ENCODE measurements around the gene USP15.

Gene USP15

DNA sequence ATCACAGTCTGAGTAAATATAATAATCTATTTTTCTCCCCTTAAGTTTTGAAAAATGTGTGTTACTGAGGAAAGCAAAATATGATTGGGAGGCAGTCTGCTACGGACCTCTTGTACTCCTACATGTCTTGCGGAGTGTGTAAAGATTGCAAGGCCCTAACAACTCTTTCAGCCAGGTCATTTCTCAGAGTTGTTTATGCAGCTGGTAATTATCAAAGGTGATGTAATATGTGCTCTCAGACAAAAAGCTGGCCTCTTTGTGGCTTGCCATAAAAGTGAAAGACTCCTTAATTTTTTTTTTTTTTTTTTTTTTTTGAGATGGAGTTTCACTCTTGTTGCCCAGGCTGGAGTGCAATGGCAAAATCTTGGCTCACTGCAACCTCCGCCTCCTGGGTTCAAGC lies 165.9 kb downstream of the USP15 start:
- Histone ChIP-seq H3K14ac (ENCODE audit: low read length) (no peak overlapping the region), H4K12ac (ENCODE audit: low read depth, low read length) (no peak overlapping the region), H2AK5ac (ENCODE audit: low read length) (no peak overlapping the region), H2BK12ac (ENCODE audit: low read length) (no peak overlapping the region), H3K9ac (ENCODE audit: low read length) (no peak overlapping the region), H3K9me3 (ENCODE audit: insufficient read depth, low read depth, low read length) (peaks cover 2% of the 10 kb centered on the region), H4K8ac (ENCODE audit: low read depth, low read length) (no peak overlapping the region), H3K79me2 (ENCODE audit: control insufficient read depth, insufficient read depth, low read length, poor library complexity) (no peaks in the 10 kb centered on the region), H3K18ac (ENCODE audit: low read length) (no peak overlapping the region), H3K27me3 (ENCODE audit: insufficient read depth, low read length) (no peaks in the 10 kb centered on the region), H4K91ac (ENCODE audit: low read depth, low read length) (no peak overlapping the region), H2BK5ac (ENCODE audit: low read depth, low read length, poor library complexity) (no peak overlapping the region), H3K27ac (ENCODE audit: low read depth, low read length) (no peak overlapping the region), H2AFZ (ENCODE audit: insufficient read depth, low read length, poor library complexity) (no peak overlapping the region), H3K79me1 (ENCODE audit: low read length) (no peaks in the 10 kb centered on the region), H3K23ac (ENCODE audit: low read length) (no peak overlapping the region), H2BK120ac (ENCODE audit: insufficient read depth, low read length, poor library complexity) (no peak overlapping the region), H3K4me1 (ENCODE audit: control insufficient read depth in 1 of 2, insufficient read depth in 2 of 2, low read length in 2 of 2) (no peaks in the 10 kb centered on the region), H3K4me2 (ENCODE audit: low read length) (no peak overlapping the region), H3K36me3 (ENCODE audit: control insufficient read depth in 1 of 2, insufficient read depth in 2 of 2, low read length in 2 of 2) (no peaks in the 10 kb centered on the region), H3K4ac (ENCODE audit: low read depth, low read length) (no peak overlapping the region), H3K4me3 (ENCODE audit: low read depth, low read length) (no peak overlapping the region)
- no CpG with 5 or more reads among the region's 3 CpGs for WGBS (ENCODE audit: extremely low coverage, insufficient coverage, insufficient read length)
- no peak for DNase-seq

GRCh38 chr12:62429457-62429856 lies 169.3 kb downstream of the USP15 start:
- no peaks in the 10 kb centered on the region for H3K79me2 ChIP-seq (ENCODE audit: control insufficient read depth, insufficient read depth, low read length, poor library complexity)
- H3K23ac ChIP-seq (ENCODE audit: low read length) = no peak overlapping the region
- H3K27me3 ChIP-seq (ENCODE audit: insufficient read depth, low read length) = no peaks in the 10 kb centered on the region
- no peak overlapping the region for H3K9ac ChIP-seq (ENCODE audit: low read length)
- no peaks in the 10 kb centered on the region for H3K4me1 ChIP-seq (ENCODE audit: control insufficient read depth in 1 of 2, insufficient read depth in 2 of 2, low read length in 2 of 2)
- H2AK5ac ChIP-seq (ENCODE audit: low read length) = no peak overlapping the region
- DNase-seq = no peak
- H4K91ac ChIP-seq (ENCODE audit: low read depth, low read length) = no peak overlapping the region
- H2BK5ac ChIP-seq (ENCODE audit: low read depth, low read length, poor library complexity) = no peak overlapping the region
- H3K4me3 ChIP-seq (ENCODE audit: low read depth, low read length) = no peak overlapping the region
- H3K4me2 ChIP-seq (ENCODE audit: low read length) = no peak overlapping the region
- no peak overlapping the region for H2BK120ac ChIP-seq (ENCODE audit: insufficient read depth, low read length, poor library complexity)
- no peak overlapping the region for H2AFZ ChIP-seq (ENCODE audit: insufficient read depth, low read length, poor library complexity)
- no peak overlapping the region for H4K8ac ChIP-seq (ENCODE audit: low read depth, low read length)
- H3K79me1 ChIP-seq (ENCODE audit: low read length) = no peaks in the 10 kb centered on the region
- H3K14ac ChIP-seq (ENCODE audit: low read length) = no peak overlapping the region
- no peak overlapping the region for H4K12ac ChIP-seq (ENCODE audit: low read depth, low read length)
- no peak overlapping the region for H3K4ac ChIP-seq (ENCODE audit: low read depth, low read length)
- H3K18ac ChIP-seq (ENCODE audit: low read length) = no peak overlapping the region
- H3K36me3 ChIP-seq (ENCODE audit: control insufficient read depth in 1 of 2, insufficient read depth in 2 of 2, low read length in 2 of 2) = no peaks in the 10 kb centered on the region
- peaks cover 2% of the 10 kb centered on the region for H3K9me3 ChIP-seq (ENCODE audit: insufficient read depth, low read depth, low read length)
- H2BK12ac ChIP-seq (ENCODE audit: low read length) = no peak overlapping the region
- no peak overlapping the region for H3K27ac ChIP-seq (ENCODE audit: low read depth, low read length)

GRCh38 chr12:62434494-62435302 lies 174.5 kb downstream of the USP15 start:
- no peak overlapping the region for H3K14ac ChIP-seq (ENCODE audit: low read length)
- H3K4ac ChIP-seq (ENCODE audit: low read depth, low read length) = no peak overlapping the region
- no peak overlapping the region for H2BK120ac ChIP-seq (ENCODE audit: insufficient read depth, low read length, poor library complexity)
- H3K79me1 ChIP-seq (ENCODE audit: low read length) = no peaks in the 10 kb centered on the region
- no peak overlapping the region for H3K23ac ChIP-seq (ENCODE audit: low read length)
- H3K4me2 ChIP-seq (ENCODE audit: low read length) = peak overlapping the region; percentile 40
- no peak overlapping the region for H4K91ac ChIP-seq (ENCODE audit: low read depth, low read length)
- no peak overlapping the region for H3K4me3 ChIP-seq (ENCODE audit: low read depth, low read length)
- H3K36me3 ChIP-seq (ENCODE audit: control insufficient read depth in 1 of 2, insufficient read depth in 2 of 2, low read length in 2 of 2) = no peaks in the 10 kb centered on the region
- no peaks in the 10 kb centered on the region for H3K27me3 ChIP-seq (ENCODE audit: insufficient read depth, low read length)
- no peak overlapping the region for H4K8ac ChIP-seq (ENCODE audit: low read depth, low read length)
- no peaks in the 10 kb centered on the region for H3K9me3 ChIP-seq (ENCODE audit: insufficient read depth, low read depth, low read length)
- H2BK12ac ChIP-seq (ENCODE audit: low read length) = no peak overlapping the region
- no peak overlapping the region for H2BK5ac ChIP-seq (ENCODE audit: low read depth, low read length, poor library complexity)
- peak in 1 of 2 donors; percentile 25 for DNase-seq
- H3K4me1 ChIP-seq (ENCODE audit: control insufficient read depth in 1 of 2, insufficient read depth in 2 of 2, low read length in 2 of 2) = peaks cover 0 to 12% of the 10 kb centered on the region in 2 experiments
- no peak overlapping the region for H3K18ac ChIP-seq (ENCODE audit: low read length)
- H2AK5ac ChIP-seq (ENCODE audit: low read length) = no peak overlapping the region
- H3K9ac ChIP-seq (ENCODE audit: low read length) = no peak overlapping the region
- no peak overlapping the region for H3K27ac ChIP-seq (ENCODE audit: low read depth, low read length)
- WGBS (ENCODE audit: extremely low coverage, insufficient coverage, insufficient read length) = no CpG with 5 or more reads among the region's 16 CpGs
- no peak overlapping the region for H4K12ac ChIP-seq (ENCODE audit: low read depth, low read length)
- no peak overlapping the region for H2AFZ ChIP-seq (ENCODE audit: insufficient read depth, low read length, poor library complexity)
- no peaks in the 10 kb centered on the region for H3K79me2 ChIP-seq (ENCODE audit: control insufficient read depth, insufficient read depth, low read length, poor library complexity)

DNA sequence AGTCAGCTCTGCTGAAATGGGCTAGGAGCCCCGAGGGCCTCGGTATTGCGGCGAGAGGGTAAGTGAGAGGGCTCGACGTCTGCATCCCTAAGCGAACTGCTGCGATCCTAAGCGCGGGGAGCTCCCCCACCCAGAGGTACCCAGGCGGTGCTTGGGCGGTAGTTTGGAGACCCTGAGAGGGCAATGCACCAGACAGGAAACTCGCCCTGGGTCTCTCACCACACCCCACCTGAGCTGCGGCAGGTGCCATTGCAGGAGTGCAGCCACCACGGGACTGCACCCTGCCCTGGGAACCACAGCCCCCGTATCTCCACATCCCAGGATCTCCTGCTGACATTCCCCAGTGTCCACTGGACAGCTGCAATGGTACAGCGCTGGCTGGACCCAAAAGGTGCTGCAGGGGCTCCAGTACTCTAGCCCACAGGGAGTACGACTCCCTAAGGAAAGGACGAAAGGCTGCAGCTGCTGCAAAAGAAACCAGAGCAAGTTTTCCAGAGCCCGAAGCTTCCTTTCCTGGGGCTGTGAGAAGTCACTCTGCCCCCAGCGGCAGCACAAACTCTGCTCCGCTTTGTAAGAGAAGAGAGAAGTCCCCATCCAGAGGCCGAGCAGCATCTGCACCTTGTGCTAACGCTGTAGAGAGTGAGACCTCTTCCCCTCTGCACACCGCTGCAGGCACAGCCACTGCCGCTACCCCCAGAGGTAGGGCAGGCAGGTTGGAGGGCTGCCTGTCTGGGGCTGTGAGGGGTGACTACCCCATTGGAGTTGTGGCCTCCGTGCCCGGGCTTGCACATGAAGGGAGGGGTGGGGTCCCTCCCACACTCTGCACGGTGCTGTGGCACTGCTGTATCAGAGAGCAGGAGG lies 175.3 kb downstream of the USP15 start:
- H3K4me3 ChIP-seq (ENCODE audit: low read depth, low read length) = no peak overlapping the region
- peaks cover 0 to 12% of the 10 kb centered on the region in 2 experiments for H3K4me1 ChIP-seq (ENCODE audit: control insufficient read depth in 1 of 2, insufficient read depth in 2 of 2, low read length in 2 of 2)
- no peak overlapping the region for H2BK5ac ChIP-seq (ENCODE audit: low read depth, low read length, poor library complexity)
- DNase-seq = peak; percentile 20 to 51
- no peak overlapping the region for H4K91ac ChIP-seq (ENCODE audit: low read depth, low read length)
- H2AK5ac ChIP-seq (ENCODE audit: low read length) = no peak overlapping the region
- H3K79me2 ChIP-seq (ENCODE audit: control insufficient read depth, insufficient read depth, low read length, poor library complexity) = no peaks in the 10 kb centered on the region
- no peak overlapping the region for H4K8ac ChIP-seq (ENCODE audit: low read depth, low read length)
- no peak overlapping the region for H3K23ac ChIP-seq (ENCODE audit: low read length)
- peak overlapping the region; percentile 40 for H3K4me2 ChIP-seq (ENCODE audit: low read length)
- no peak overlapping the region for H3K14ac ChIP-seq (ENCODE audit: low read length)
- H3K27me3 ChIP-seq (ENCODE audit: insufficient read depth, low read length) = no peaks in the 10 kb centered on the region
- no peak overlapping the region for H2AFZ ChIP-seq (ENCODE audit: insufficient read depth, low read length, poor library complexity)
- no peak overlapping the region for H4K12ac ChIP-seq (ENCODE audit: low read depth, low read length)
- H3K79me1 ChIP-seq (ENCODE audit: low read length) = no peaks in the 10 kb centered on the region
- H3K27ac ChIP-seq (ENCODE audit: low read depth, low read length) = no peak overlapping the region
- H2BK120ac ChIP-seq (ENCODE audit: insufficient read depth, low read length, poor library complexity) = no peak overlapping the region
- H3K4ac ChIP-seq (ENCODE audit: low read depth, low read length) = no peak overlapping the region
- no peak overlapping the region for H2BK12ac ChIP-seq (ENCODE audit: low read length)
- no peaks in the 10 kb centered on the region for H3K9me3 ChIP-seq (ENCODE audit: insufficient read depth, low read depth, low read length)
- H3K18ac ChIP-seq (ENCODE audit: low read length) = no peak overlapping the region
- H3K9ac ChIP-seq (ENCODE audit: low read length) = no peak overlapping the region
- H3K36me3 ChIP-seq (ENCODE audit: control insufficient read depth in 1 of 2, insufficient read depth in 2 of 2, low read length in 2 of 2) = no peaks in the 10 kb centered on the region
- WGBS (ENCODE audit: extremely low coverage, insufficient coverage, insufficient read length) = no CpG with 5 or more reads among the region's 29 CpGs

All from trophoblast cell (in vitro differentiated cells and primary cell).